HG03378 (cell line): ENCODE measurements around the gene TIGIT.
A peak's percentile ranks its signal among the peaks of the same experiment; 100 is the strongest.

Source experiments
- ATAC-seq: cut with Tn5 transposase; IDR thresholded peaks from one replicate; pipeline ENCODE4 v1.9.1; 2021; ENCODE audit warnings: mild to moderate bottlenecking, moderate library complexity; ENCODE audit not compliant: unreplicated experiment

TIGIT gene

GRCh38 chr3:114308830-114309229, 15.0 kb downstream of the TIGIT start:
- ATAC-seq = peak; percentile 72

- no peak for ATAC-seq
These were observed 16.9 kb downstream of the TIGIT start for GRCh38 chr3:114310695-114311094.

GRCh38 chr3:114313426-114313825, 19.6 kb downstream of the TIGIT start:
- no peak for ATAC-seq

- ATAC-seq = no peak
These were observed 20.5 kb downstream of the TIGIT start for GRCh38 chr3:114314282-114314681.

GRCh38 chr3:114318295-114318694, 24.5 kb downstream of the TIGIT start:
- no peak for ATAC-seq

GRCh38 chr3:114319453-114319852, 25.6 kb downstream of the TIGIT start:
- no peak for ATAC-seq

GRCh38 chr3:114320246-114320645, 26.4 kb downstream of the TIGIT start:
- ATAC-seq = no peak

- peak; percentile 72 for ATAC-seq
These were observed 29.9 kb downstream of the TIGIT start for GRCh38 chr3:114323546-114324254.

- no peak for ATAC-seq
These were observed 33.8 kb downstream of the TIGIT start for GRCh38 chr3:114327665-114328064.

GRCh38 chr3:114328345-114328744, 34.5 kb downstream of the TIGIT start:
- peak; percentile 32 for ATAC-seq

- ATAC-seq = peak; percentile 38
These were observed 36.0 kb downstream of the TIGIT start for GRCh38 chr3:114329823-114330222.

- ATAC-seq = no peak
These were observed 37.2 kb downstream of the TIGIT start for GRCh38 chr3:114331007-114331406.

GRCh38 chr3:114331710-114332109, 37.9 kb downstream of the TIGIT start:
- ATAC-seq = no peak

GRCh38 chr3:114332342-114333179, 38.7 kb downstream of the TIGIT start:
- ATAC-seq = peak; percentile 37

- ATAC-seq = no peak
These were observed 39.5 kb downstream of the TIGIT start for GRCh38 chr3:114333180-114333922.

GRCh38 chr3:114333923-114334240, 40.1 kb downstream of the TIGIT start:
- no peak for ATAC-seq

- no peak for ATAC-seq
These were observed 42.4 kb downstream of the TIGIT start for GRCh38 chr3:114336122-114336697.

- ATAC-seq = no peak
These were observed 43.0 kb downstream of the TIGIT start for GRCh38 chr3:114336857-114337256.

GRCh38 chr3:114338651-114339357, 45.0 kb downstream of the TIGIT start:
- no peak for ATAC-seq

GRCh38 chr3:114344492-114344891, 50.7 kb downstream of the TIGIT start:
- ATAC-seq = no peak

GRCh38 chr3:114350271-114350670, 56.4 kb downstream of the TIGIT start:
- no peak for ATAC-seq
